Suppressor macrophage treated with lipopolysaccharide for 4 hours (primary cell): Measurements from ENCODE around the gene HOXA5.

ENCODE experiments used
- DNase-seq: peaks from one replicate; pipeline ENCODE4 v3.0.0-alpha.2; 2020

HOXA5 gene

DNA sequence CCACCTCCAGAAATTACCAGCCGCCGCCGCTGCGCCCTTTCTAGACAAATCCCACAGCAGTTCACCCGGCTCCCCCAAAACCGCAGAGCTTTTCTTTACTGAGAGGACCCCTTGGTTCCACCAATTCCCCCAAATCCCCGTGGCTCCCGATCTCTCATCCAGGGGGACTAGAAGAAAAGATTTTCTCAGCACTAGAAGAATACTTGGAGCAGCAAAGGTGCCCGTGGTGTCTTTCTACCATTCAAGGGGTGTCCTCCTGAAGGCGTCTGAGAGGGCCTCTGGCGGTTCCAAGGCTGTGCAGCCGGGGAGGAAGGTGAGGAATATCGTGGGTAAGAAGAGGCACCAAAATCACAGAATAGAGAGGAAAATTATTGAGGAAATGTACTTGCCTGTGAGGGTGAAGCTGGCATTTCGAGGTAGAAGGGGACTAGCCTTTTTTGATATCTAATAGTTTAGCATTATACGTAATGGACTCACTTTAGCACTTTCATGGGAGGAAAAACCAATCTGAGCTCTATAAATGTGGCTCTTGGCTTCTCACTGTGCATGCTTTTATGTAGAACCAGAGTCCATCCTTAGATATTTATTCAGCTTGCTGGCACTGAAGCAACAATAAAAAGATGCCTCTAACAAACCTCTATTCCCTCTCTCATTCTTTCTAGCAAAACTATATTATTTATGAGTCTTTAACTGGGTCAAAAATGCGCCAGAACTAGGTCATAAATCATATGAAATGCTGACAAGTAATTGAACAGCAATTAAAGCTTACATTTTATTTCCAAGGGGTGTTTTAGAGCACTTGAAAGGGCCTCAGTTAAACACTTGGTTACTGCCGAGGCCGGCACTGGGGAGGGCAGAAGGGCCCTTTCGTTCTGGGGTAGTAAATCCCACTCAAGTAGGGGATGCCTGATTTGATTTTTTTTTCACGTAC lies 27.2 kb downstream of the HOXA5 start:
- DNase-seq, result no peak

DNA sequence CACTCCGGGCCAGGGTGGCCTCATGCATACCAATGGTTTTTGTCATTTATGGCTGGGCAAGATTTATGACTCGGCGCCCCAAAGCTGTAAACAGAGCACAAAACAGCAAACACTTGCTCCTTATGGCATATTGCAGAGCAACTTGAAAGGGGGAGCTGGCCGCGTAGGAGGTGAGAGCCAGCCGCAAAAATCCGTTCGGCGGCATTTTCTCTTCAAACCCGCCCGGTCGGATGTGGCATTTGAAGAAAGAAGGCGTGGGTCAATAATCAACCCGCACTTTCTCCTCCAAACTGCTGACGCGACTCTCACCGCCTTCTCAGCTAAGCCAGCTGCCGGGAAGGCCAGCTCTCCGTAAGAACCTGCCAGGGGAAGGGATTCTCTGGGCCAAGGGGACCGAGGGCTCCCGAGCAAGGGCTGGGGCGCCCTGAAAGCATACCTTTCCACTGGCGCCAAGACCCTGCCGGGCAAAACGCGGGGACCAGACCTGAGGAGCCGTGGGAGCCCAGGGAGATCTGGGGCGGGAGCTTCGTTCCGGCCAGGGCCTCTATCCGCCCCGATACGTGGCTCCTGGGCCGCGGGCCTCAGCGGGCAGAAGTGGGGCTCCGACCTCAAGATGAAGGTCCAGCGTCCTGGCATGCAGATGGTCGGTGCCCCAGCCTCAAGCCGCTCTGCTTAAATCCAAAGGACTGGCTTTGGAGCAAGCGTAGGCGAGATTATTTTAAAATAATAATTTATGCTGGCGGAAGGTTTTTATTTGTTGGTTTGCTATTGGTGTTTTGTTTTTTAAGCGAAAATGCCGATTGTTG lies 28.1 kb downstream of the HOXA5 start:
- no peak for DNase-seq

DNA sequence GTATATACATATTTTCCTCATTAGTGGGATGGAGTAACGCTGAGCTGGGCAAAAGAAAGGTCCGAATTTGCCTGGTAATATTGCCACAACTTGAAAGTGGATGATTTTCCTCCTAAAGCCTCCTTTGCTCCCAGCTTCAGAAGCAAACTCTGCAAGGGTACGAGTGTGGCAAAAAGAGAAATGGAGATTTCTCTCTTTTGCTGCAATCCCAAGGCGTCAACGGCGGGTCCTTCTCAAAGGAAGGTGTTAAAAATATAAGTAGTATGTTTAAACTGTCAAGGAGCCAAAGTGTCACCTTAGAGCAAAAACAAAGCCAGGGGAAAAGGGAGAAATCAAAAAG lies 28.6 kb downstream of the HOXA5 start:
- no peak for DNase-seq

DNA sequence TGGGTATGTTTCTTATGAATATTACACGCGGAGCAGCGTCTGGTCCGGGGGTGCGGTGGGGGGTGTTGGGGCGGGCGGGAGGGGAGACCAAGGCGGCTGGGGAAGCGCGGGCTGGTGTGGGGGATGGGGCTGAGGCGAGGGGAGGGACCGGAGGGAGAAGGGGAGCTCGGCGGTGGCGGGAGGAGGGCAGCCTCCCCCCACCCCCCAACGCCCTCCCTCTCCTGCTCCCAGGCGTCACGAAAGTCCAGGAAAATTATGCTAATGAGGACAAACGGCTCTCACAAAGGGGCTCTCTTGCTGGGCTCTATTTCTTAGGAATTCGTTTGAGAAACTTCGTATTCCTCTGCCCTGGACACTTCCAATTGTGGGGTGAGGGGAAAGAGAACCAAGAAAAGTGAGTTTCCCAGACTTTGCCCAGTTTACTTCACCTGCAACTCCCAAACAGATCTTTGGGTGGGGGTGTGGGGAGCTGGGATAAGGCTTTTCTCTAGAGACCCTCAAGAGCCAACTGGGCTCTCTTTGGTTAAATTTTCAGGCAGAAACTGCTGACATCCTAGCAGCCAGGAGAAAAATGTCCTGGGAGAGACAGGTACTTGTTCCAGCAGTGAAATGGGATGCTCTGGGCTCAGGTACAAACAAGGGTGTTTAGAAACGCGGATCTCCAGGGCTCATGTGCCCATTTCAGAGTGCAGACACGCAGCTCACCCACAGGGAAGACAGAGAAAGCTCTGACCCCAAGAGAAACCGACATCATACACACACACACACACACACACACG lies 29.3 kb downstream of the HOXA5 start:
- no peak for DNase-seq

DNA sequence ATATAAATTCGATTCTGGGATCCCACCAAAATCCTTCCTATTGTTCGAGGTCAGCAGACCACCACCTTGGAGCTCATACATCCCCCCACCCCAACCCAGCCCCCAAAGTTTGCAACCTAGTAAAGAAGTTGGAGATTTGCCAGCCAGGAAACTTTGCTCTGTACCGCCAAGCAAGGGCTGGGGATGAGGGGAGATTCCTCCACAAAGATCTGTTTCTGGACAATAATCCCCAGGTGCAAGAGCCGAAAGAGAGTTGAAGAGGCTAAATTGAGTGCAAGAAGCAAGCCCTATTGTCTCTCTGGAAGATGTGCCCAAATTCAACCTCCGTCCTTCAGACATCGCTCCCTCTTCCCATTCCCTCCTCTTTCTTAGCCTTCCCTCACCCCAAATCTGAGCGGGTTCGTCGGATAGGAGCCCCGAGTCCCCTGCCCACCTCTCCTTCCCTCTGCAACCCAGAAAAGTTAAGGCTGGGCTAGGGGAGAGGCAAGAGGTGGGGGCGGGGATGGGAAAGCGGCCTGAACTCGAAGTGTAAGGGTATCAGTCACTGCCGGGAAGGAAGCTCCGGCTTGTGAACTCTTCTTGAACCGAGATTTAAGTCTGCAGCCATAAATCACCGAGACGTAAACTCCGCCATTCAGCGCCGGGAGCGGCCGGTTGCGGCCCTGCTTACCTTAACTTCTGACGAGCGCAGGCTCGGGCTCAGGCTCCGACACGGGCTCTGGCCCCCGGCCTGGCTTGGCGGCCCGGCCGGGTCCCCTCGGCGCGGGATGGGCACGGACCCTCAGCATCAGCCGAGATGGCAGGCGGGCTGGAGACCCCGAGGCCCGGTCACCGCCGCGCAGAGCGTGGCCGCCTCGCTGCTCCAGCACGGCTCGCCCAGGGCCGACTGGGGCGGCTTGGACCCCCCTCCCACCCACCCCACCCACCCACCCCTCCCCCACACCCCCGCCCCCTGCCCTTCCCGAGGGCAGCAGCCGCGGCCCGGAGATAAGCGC lies 30.2 kb downstream of the HOXA5 start:
- DNase-seq, result no peak

DNA sequence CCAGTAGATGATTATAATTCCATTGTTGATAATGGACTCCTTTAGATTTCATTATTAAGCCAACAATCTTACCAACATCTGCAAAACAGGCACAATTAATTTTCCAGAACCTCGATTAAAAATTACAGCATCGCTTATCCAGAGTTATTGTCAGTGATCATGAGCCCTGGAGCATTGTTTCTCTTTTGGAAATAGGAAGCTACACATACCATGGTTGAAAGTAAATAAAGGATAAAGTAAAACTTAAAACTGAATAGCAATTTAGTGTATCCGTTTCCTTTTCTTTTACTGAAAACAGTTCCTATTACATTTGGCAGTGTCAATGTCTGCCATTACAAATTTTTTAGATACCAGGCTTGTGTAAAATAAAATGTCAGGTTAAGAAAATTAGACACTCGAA lies 31.1 kb downstream of the HOXA5 start:
- no peak for DNase-seq

DNA sequence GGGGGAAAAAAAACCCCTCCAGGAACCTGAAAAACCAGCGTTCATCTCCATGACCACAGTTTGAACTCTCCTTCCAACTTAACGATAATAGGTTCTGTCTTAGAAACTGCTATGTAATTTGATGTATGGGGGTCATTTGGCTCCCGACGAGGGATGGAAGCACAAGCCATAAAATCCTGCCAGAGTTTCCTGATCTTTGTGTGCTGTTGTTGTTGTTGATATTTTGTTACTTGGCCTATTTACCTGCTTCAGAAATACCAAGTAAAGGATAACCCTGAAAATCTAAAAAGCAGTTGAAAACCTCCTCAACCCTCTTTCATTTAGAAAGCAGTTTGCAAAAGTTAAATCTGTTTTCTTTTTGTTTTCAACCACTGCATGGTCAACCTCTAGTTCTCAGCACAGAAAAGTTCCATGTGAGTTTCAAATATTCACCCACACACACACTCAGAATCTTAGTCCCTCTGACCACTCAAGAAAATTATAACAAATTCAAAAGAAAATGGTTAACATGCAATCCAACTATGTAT lies 31.7 kb downstream of the HOXA5 start:
- no peak for DNase-seq

DNA sequence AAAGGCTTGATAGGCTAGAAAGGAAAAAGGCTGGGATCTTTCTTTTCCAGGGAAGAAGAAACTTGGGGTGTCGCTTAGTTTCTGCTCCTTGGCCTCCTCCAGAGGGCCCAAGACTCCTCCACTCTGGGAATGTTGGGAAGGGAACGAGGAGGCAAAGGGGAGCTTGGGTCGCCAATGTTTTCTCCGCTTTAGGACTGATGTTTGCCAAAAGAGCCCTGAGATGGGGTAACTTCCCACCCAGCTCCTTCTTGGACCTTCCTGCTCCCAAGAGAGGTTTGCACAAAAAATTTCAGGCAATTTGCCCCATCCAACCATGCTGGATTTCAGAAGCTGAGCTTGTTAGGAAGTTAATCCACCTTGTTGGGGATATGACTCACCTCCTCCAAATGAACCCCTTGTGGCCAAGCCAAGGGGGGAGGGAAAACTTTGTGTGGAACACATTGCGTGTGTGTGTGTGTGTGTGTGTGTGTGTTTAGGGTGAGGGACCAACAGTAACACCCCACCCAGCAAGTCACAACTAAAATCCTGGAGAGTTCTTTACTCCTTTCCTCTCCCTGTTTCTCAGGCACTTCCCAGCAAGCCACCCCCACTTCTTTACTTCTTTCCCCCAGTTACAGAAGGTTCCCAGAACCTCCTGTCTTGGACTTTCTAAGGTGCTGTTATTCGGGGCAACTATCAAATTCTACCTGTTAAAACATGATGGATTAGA lies 32.3 kb downstream of the HOXA5 start:
- DNase-seq, result no peak

DNA sequence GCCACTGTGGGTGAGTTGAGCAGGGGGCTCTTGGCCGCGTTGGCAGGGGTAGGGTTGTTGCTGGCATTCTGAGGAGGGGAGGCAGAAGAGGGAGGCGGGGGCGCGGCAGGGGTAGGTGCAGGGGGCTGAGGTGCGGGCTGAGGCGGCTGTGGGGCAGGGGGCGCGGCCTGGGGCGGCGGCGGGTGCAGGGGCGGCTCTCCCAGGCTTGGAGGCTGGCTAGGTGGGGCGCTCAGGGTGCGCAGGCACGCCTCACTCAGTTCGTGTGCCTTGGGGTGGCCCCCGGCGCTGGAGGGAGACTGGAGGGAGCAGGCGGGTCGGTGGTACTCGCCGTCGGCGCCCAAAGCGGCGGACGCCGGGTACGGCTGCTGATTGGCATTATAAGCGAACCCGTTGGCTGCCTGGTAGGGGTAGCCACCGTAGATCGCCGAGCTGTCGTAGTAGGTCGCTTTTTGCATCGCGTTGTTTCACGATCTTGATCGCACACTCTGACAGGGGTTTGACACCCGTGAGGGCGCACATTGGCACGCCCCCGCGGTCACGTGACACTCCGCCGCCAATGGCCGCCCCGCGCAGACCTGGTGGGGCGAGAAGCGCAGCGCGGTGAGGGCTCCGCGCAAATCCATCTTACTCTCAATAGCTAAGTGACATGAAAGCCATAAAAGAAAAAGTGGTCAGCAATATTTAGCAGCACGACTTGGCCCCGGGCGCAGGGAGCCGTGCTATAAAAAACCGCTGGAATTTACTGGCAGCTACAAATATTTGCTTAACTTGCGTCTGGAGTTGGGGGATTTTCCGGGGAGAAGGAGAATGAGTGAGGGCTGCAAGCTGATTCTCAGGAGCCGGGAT lies 33.1 kb downstream of the HOXA5 start:
- DNase-seq, result no peak

DNA sequence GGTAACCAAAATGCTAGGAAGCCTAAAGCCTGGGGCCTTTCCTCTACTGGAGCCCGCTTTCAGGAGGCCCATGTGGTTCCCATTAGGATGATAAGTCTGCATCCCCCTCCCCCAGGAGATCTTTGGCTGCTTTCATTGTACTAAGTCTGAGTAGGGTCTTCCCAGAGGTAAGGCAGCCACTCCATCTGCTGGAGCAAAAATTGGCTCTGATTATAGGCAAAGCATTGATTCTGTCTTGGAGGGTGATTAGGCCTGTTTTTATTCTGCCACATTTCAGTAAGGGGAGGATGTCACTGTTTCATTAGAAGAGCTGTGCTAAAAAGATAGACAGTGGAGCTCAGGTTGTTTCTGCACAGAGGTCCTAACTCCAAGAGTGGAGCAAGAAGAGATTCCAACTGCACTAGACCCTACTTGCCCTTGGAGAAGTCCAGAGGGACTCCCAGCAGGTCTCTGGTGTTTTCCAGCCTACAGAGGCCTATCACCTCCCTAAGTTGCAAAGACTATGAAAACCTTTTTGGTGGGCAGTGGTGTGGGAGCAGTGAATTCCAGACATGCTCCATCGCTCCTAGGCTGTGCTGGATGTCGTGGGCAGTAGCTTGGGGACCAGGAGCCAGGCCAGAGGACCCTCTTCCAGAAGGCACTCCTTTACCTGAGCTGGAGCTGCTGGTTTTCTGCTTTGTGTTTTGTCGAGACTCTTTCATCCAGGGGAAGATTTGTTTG lies 33.9 kb downstream of the HOXA5 start:
- DNase-seq, result no peak

DNA sequence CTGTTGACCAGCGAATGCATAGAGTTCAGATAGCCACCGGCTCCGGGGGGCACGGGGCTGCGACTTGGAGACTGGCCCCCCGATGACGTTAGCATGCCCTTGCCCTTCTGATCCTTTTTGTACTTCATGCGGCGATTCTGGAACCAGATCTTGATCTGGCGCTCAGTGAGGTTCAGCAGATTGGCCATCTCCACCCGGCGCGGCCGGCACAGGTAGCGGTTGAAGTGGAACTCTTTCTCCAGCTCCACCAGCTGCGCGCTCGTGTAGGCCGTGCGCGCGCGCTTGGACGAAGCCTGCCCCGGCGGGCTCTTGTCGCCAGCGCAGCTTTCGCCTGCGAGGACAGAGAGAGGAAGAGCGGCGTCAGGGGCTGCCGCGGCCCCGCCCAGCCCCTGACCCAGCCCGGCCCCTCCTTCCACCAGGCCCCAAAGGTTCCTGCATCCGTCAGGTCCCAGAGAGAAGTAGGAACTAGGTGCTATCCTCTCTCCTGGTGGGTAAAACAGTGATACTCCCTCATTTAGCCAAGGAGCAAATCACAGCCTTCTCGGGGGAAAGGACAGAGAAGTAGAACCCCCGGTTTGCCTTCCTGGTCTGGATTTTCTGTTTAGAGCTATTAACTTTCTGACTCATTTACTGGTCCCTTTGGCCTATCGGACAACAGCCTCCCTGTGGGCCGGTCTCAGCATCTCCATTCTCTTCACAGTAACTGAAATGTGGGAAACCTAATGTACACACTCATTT lies 34.9 kb downstream of the HOXA5 start:
- no peak for DNase-seq

DNA sequence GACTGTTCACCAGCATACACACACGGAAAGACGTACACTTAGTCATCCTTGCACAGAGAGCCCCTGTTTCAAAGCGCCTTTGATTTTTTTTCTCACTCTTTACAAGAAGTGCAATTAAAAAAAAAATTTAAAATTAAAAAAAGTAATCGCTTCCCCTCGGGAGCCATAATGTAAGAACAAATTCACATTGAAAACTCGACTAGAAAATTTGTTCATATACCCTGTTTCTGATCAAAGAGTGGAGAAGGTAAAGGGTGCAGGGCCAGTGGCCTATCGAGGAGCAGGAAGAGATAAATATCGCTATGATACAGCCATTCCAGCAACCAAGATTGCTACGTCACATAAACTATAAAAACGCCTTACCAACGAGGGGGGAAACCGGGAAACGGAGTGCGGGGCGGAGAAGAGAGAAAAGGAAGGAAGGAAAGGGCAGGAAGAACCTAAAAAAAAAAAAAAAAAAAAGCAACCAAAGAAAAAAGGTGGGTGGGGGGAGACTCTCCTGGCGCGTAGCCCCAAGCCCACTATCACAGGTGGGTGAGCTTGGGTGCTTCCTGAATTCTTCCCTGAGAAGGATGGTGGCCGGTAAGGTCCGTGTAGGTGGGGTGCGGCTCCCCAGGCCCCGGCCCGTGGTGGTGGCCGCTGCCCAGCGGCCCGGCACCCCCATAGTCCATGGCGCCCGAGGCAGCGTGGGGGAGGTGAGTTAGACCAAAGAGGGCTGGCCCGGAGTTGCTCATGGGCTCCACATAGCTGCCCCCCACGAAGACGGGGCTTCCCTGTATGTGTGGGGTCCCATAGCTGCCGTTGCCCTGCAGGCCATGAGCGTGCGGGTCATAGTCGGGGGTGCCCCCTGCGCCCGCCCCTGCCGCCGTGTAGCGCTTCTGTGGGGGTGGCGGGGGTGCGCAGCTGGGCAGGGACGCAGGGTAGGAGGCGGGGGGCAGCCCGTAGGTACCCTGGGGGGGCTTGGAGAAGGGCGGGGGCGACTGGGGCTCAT lies 35.8 kb downstream of the HOXA5 start:
- DNase-seq, result no peak

DNA sequence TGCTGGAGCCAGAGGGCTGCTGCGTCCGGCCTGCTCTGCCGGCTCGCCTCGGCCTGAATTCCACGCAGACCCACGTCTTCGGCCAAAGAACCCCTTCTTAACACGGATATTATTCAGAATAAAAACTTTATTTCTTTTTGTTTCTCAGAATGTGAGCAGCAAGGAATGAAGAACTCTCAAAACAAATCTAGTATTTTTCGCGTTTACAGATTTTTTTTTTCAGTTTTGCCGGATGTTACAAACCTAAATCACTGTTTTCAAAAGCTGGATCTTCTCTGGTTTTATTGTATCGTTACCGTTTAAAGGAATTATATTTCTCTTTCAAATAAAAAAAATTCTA lies 36.6 kb downstream of the HOXA5 start:
- DNase-seq, result no peak

DNA sequence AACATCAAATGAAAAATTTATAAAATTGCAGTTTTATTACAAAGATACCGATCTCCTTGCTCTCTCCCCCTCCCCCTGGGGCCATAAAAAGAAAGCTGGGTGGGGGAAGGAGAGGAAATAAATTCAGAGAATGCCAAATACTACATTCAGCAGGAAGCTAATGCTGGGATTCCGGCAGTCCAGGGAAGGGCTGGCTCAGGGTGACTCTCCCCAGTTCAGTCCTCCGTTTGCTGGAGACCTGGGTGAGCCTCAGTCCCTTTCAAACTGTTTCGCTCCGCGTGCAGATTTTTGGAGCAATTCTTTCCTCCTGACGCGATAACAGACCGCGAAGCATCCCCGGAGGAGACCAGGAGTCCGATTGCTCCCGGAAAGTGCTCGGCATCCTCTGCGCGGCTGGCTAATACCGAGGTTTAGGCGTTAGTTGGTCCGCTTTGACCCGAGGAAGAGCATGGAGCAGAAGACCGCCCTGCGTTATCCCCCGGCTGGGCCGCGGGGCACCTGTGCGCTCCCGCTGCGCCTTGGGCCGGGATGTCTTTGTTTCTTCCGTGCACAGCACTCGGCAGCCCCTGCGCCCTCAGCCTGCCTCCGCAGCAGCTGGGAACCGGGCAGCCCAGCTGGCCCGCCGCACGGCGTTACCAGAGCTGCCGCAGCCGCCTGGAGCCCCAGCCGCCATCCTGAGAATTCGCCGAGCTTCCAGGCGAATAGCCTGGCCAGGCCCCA lies 37.1 kb downstream of the HOXA5 start:
- no peak for DNase-seq

DNA sequence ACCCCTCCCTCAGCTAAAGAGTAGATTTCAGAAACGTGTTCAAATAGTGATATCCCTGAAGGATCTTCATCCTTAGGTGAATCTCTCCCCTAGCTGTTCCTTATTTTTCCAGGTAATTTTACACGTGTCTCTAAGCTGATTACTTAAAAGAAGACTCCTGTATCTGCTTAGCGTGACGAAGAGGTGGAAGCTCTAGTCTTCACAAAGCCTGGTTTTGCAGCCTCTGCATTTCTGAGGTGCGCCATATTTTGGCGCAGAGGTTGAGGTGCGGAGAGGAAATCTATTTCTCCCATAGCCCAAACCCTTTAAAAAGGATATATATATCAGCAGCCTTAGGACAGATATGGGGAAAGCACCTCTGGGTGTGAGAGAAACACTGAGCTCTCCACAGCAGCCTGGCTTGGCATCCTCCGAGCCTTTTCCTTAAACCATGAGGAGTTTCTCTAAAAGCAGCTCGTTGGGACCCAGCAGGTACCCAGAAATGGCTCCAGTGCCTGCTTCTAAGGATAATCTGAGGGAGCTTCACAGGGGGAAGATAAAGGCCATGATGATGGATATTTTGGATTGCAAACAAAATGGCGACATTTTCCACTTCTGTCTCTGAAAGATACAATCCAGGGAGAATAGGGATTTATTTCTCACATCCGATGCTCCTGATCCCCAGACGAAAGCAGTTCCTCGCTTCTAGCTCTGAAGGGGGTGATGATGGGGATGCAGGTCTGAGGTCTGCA lies 38.0 kb downstream of the HOXA5 start:
- no peak for DNase-seq
